SK-N-SH (cell line): Measurements from ENCODE around the gene EFNB1.

ENCODE experiments used
- CTCF ChIP-seq: fragments of 200-600 bp; sonication (generic); IDR thresholded peaks from 2 replicates; pipeline ENCODE4 v1.6.1; 2017; ENCODE audit warnings: antibody characterized with exemption, mild to moderate bottlenecking, moderate library complexity
- EP300 ChIP-seq, 2 experiments: IDR thresholded peaks; 2 replicates each; pipeline versions ENCODE4 v1.4.0 to v1.6.1; 2012; ENCODE audit warnings: borderline replicate concordance in 1 of 2, low read depth in 1 of 2, low read length in 1 of 2
- EZH2phosphoT487 ChIP-seq: fragments of 200-600 bp; sonication (generic); IDR thresholded peaks from 2 replicates; pipeline ENCODE4 v1.6.1; 2017; ENCODE audit warnings: low read depth, mixed run types, mild to moderate bottlenecking, antibody characterized with exemption, moderate library complexity, borderline replicate concordance
- GABPA ChIP-seq: IDR thresholded peaks from 2 replicates; pipeline ENCODE4 v1.4.0; 2012; ENCODE audit warnings: low read depth, mild to moderate bottlenecking
- GATA2 ChIP-seq: sonication (generic); formaldehyde crosslinking; IDR thresholded peaks from 2 replicates; pipeline ENCODE4 v1.5.0; 2020; ENCODE audit warnings: mild to moderate bottlenecking, missing genetic modification reagents
- RCOR1 ChIP-seq: fragments of 150-350 bp; IDR thresholded peaks from 2 replicates; pipeline ENCODE4 v1.6.1; 2017; ENCODE audit warnings: antibody characterized with exemption, low read length
- RFX5 ChIP-seq: IDR thresholded peaks from 2 replicates; pipeline ENCODE4 v1.6.1; 2012; ENCODE audit warnings: mild to moderate bottlenecking, improper control_type of control experiment, low read length
- SIN3A ChIP-seq: IDR thresholded peaks from 2 replicates; pipeline ENCODE4 v1.6.1; 2012; ENCODE audit warnings: low read depth, mild to moderate bottlenecking, low read length, moderate library complexity, borderline replicate concordance
- SMC3 ChIP-seq: IDR thresholded peaks from 2 replicates; pipeline ENCODE4 v1.6.1; 2012; ENCODE audit warnings: low read depth, low read length, improper control_type of control experiment
- TCF12 ChIP-seq: IDR thresholded peaks from 2 replicates; pipeline ENCODE4 v1.4.0; 2012
- TF ChIP-seq, protein P1 (sequence below): IDR thresholded peaks from 2 replicates; pipeline ENCODE4 v1.4.0; 2012; ENCODE audit warnings: low read depth, borderline replicate concordance

DNA sequence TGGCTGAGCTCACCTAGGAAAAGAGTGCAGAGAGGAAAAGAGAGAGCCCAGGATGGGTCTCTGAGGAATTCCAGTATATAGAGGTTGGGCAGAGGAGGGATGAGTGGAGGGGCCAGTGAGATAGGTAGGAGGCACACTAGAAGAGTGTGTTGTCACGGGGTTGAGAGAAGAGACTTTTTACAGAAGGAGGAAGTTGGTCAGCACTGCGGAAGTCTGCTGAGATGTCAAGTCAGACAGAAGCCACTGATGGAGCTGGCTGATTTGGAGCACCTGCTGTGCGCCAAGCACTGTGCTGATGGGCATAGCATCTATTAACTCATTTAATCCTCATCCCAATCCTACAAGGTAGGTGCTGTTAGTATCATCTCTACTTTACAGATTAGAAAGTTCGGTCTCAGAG, 60.4 kb downstream of the EFNB1 start:
- TF ChIP-seq CTCF, result no peak
- TF ChIP-seq GABPA, result no peak
- TF ChIP-seq TCF12, result no peak
- TF ChIP-seq EZH2phosphoT487, result no peak
- no peak for TF ChIP-seq SIN3A
- no peak for TF ChIP-seq RFX5
- TF ChIP-seq SMC3, result no peak
- no peak for TF ChIP-seq GATA2 (CRISPR knock-in tag)
- TF ChIP-seq RCOR1, result no peak
- TF ChIP-seq, protein P1, sequence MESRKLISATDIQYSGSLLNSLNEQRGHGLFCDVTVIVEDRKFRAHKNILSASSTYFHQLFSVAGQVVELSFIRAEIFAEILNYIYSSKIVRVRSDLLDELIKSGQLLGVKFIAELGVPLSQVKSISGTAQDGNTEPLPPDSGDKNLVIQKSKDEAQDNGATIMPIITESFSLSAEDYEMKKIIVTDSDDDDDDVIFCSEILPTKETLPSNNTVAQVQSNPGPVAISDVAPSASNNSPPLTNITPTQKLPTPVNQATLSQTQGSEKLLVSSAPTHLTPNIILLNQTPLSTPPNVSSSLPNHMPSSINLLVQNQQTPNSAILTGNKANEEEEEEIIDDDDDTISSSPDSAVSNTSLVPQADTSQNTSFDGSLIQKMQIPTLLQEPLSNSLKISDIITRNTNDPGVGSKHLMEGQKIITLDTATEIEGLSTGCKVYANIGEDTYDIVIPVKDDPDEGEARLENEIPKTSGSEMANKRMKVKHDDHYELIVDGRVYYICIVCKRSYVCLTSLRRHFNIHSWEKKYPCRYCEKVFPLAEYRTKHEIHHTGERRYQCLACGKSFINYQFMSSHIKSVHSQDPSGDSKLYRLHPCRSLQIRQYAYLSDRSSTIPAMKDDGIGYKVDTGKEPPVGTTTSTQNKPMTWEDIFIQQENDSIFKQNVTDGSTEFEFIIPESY, result no peak
- no peak for TF ChIP-seq EP300 (IDR thresholded peaks at IDR 0.05; ENCODE audit: borderline replicate concordance in 1 of 2, low read depth in 1 of 2, low read length in 1 of 2)
